IPS-18a (cell line): ENCODE results near the gene TSPO.

Source experiments
- H3K27ac ChIP-seq: one replicate; pipeline ENCODE4 v1.5.1; 2013; ENCODE audit warnings: low read length
- H3K27me3 ChIP-seq: one replicate; pipeline ENCODE4 v1.6.1; 2013; ENCODE audit warnings: mild to moderate bottlenecking, low read length; ENCODE audit not compliant: control insufficient read depth, insufficient read depth
- H3K36me3 ChIP-seq: one replicate; pipeline ENCODE4 v1.6.1; 2013; ENCODE audit warnings: low read depth, low read length; ENCODE audit not compliant: control insufficient read depth
- H3K4me1 ChIP-seq: one replicate; pipeline ENCODE4 v1.6.1; 2013; ENCODE audit warnings: low read depth, low read length; ENCODE audit not compliant: control insufficient read depth
- H3K4me3 ChIP-seq: one replicate; pipeline ENCODE4 v1.5.1; 2013; ENCODE audit warnings: low read length
- H3K9ac ChIP-seq: one replicate; pipeline ENCODE4 v1.6.1; 2013; ENCODE audit warnings: mild to moderate bottlenecking, low read length, moderate library complexity
- H3K9me3 ChIP-seq: one replicate; pipeline ENCODE4 v1.6.1; 2013; ENCODE audit warnings: low read depth, low read length; ENCODE audit not compliant: control insufficient read depth

TSPO gene

DNA sequence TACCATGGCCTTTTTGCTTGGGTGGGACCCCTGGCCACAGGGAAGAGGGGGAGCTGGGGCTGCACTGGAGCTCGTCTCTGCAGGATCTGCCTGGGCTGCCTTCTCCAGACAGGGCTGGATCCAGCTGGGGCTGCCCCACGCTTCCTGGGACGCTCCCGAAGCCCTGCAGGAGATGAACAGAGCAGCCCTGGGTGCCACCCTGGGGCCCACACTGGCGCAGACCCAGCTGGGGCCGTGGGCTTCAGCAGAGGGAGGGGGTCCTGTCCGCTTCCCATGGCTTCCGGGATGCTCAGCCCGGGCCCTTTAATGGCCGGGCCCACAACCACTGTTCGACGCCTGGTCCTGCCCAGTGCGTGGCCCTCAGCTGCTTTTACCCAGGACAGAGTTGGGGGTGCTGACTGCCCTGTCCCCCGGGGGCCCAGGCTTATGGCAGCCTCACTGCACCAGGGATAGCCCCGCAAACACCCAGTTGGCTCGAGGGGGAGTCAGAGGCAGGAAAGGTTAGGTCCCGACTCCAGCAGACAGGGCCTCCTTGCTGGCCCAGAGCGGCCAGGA lies 12.0 kb downstream of the TSPO start:
- Histone ChIP-seq H3K4me1 (no peaks in the 10 kb centered on the region), H3K9ac (no peak overlapping the region), H3K27ac (no peak overlapping the region), H3K4me3 (no peak overlapping the region), H3K9me3 (no peaks in the 10 kb centered on the region), H3K27me3 (no peaks in the 10 kb centered on the region), H3K36me3 (peaks cover 9% of the 10 kb centered on the region)

DNA sequence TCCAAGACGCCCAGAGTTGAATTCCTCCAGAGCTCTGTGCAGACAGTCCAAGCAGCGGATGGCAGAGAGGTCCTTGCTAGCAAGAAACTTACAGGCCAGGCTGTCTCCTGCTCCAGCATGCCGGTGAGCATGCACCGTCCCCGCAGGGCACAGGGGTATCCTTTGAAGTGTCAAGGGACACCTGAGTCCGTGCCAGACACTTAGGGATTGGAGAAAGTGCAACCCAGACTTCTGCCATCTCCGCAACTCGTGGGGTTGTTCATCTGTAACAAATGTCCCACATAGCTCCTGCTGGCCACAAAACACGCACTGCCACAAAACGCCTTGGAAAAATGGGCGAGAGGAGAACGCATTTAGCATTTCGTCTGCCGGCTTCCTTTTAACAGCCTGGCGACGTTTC lies 13.3 kb downstream of the TSPO start:
- H3K9ac ChIP-seq = no peak overlapping the region
- no peak overlapping the region for H3K4me3 ChIP-seq
- H3K36me3 ChIP-seq = peaks cover 11% of the 10 kb centered on the region
- no peaks in the 10 kb centered on the region for H3K4me1 ChIP-seq
- H3K27me3 ChIP-seq = no peaks in the 10 kb centered on the region
- H3K27ac ChIP-seq = no peak overlapping the region
- no peaks in the 10 kb centered on the region for H3K9me3 ChIP-seq

DNA sequence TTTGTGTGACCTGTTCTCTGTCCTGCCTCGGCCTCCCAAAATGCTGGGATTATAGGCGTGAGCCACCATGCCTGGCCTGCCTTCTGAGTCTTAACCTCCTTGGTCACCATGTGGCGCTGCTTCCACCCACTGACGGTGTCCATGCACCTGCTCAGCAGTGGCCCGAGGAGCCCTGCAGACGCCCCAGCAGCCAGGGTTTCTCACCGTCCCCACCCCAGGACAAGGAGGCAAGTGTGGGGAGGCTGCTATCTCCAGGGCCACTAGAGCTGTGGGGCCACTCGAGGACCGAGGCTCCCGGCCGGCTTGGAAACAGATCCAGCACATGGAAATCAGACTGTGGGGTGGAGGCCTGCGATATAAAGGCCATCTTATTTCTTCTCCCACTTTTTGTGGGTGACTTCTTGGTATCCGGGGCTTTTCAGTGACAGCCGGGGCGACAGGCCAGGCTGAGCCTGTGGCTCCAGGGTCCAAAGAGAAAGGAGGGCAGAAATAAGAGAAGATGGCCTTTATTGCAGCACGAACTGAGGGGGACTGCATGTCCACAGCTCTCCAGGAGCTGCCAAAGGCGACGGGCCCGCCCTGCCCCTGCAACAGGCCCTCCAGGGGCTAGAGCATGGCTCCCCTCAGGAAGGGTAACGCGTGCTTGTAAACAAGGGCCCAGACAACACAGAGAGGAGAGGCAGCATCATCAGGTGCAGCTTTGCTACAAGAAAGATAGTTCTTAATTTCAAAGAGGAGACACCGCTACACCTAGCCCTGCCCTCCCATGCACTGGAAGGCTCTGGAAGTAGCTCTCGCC lies 15.0 kb downstream of the TSPO start:
- Histone ChIP-seq H3K4me1 (no peaks in the 10 kb centered on the region), H3K9me3 (no peaks in the 10 kb centered on the region), H3K9ac (no peak overlapping the region), H3K27me3 (no peaks in the 10 kb centered on the region), H3K36me3 (peaks cover 26% of the 10 kb centered on the region), H3K27ac (no peak overlapping the region), H3K4me3 (no peak overlapping the region)

DNA sequence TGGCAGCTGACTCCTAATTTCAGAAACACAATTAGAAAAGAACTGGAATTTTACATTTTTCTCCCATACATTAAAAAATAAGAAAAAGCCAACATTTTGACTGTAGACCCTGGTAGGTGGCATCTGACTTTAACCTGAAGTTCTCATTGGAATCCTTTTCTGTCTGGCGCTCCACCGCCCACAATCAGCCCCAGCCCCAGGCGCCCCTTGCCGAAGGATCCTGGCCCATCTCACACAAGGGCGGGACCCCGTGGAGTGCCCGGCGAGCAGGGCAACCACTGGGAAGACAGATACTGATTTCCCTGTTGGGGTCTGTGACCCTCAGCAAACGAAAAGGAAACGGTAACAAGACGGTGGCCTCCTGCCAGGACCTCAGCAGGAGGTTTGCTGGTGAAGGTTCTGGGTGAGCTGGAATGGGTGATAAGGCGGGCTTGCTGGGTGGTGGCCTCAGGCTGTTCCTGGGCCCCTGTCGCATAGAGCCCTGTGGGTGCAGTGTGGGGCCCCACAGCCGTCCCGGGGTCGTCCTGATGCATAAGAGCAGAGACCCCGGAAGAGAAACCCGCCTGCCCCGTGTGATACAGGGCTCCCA lies 15.7 kb downstream of the TSPO start:
- no peak overlapping the region for H3K4me3 ChIP-seq
- H3K36me3 ChIP-seq = peaks cover 34% of the 10 kb centered on the region
- no peak overlapping the region for H3K9ac ChIP-seq
- H3K9me3 ChIP-seq = no peaks in the 10 kb centered on the region
- no peak overlapping the region for H3K27ac ChIP-seq
- no peaks in the 10 kb centered on the region for H3K4me1 ChIP-seq
- no peaks in the 10 kb centered on the region for H3K27me3 ChIP-seq

DNA sequence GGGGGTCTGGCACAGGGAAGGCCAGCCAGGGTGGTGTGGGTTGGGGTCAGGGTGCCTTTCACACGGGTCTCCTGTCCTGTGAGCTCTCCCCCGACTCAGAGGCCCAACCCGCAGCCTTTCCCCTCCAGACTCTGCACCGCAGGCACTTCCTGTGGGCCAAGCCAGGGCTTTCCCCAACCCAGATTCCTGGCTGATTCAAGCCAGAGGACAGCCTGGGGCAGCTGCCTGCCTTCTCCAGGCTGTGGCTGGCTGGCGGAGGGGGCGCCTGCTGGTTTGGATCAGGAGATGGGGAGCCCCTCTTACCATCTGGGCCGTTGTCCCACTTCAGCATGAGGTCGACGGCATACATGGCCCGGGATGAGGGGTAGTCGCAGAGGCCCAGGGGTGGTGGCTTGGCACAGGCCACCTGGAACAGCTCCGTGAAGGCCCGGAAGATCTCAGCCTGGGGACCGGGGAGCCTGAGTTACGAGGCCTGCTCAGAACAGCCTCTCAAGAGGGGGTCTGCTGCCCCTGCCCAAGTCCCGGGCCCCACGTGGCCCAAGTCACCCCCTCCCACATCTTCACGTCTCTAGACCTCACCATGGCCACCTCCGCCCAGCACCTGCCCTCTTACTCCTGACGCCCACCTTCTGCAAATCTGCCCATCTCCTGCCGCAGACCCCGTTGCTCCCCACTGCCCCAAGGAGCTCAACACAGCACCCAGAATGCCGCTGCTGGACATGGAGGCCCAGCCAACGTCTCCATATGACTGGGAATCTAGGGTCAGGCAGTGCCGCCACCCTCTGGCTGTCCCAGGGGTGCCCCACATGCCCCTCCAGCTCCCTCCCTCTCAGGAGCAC lies 17.3 kb downstream of the TSPO start:
- no peak overlapping the region for H3K27ac ChIP-seq
- H3K9me3 ChIP-seq = no peaks in the 10 kb centered on the region
- no peak overlapping the region for H3K9ac ChIP-seq
- H3K27me3 ChIP-seq = no peaks in the 10 kb centered on the region
- peaks cover 48% of the 10 kb centered on the region for H3K36me3 ChIP-seq
- H3K4me1 ChIP-seq = no peaks in the 10 kb centered on the region
- H3K4me3 ChIP-seq = no peak overlapping the region

DNA sequence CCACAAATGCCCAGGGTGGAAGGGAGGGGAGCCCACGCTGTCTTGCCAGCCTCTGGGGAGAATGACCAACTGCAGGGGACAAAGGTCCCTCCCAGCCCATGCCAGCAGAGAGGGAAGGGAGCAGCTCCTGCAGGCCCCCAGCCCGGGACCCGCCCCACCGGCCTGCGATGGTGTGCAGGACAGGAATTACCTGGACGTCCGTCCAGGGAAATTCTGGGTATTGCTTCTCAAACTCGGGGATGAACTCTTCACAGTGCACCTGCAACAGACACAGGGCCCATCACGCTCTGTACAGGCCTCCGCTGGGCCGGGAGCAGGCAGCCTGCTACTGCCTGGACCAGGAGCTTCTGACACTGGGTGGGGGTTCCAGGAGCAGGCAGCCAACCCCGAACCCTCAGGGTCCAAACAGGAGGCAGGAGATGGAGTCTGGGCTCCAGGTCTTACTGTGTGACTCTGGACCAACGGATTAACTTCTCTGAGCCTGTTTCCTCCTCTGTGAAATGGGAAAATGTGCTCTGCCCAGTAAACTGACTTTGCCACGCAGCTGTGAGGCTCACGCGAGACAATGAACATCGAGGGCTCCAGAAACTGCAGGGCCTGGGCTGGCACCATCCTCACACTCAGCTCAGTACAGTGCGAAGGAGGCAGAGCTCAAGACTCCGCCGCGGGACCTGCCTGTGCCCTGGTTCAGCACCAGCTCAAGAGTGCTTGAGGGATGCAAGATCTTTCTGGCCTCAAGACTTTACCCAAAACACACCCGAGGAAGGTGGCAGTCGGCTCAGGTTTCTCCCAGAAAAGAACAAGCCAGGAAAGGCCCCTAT lies 18.2 kb downstream of the TSPO start:
- no peak overlapping the region for H3K27ac ChIP-seq
- no peaks in the 10 kb centered on the region for H3K27me3 ChIP-seq
- H3K4me1 ChIP-seq = no peaks in the 10 kb centered on the region
- H3K4me3 ChIP-seq = no peak overlapping the region
- H3K9ac ChIP-seq = no peak overlapping the region
- H3K9me3 ChIP-seq = no peaks in the 10 kb centered on the region
- peaks cover 56% of the 10 kb centered on the region for H3K36me3 ChIP-seq

DNA sequence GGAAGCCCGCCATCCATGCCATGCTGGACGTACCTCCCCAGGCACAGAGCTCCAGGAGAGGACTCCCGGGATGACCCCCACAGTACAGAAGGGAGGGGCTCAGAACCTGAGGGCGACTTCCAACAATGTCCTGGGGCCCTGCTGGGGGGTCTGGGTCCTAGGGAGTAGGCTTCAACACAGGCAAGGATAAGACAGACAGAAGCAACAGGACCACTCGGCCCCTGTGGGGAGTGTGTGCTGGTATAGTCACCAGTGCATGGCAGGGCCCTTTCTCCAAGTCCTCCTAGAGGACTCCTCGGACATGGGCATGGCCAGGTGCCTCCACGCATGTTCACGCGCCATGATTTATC lies 18.7 kb downstream of the TSPO start:
- no peak overlapping the region for H3K9ac ChIP-seq
- no peaks in the 10 kb centered on the region for H3K9me3 ChIP-seq
- no peaks in the 10 kb centered on the region for H3K27me3 ChIP-seq
- H3K27ac ChIP-seq = no peak overlapping the region
- H3K4me3 ChIP-seq = no peak overlapping the region
- H3K36me3 ChIP-seq = peaks cover 62% of the 10 kb centered on the region
- H3K4me1 ChIP-seq = no peaks in the 10 kb centered on the region

DNA sequence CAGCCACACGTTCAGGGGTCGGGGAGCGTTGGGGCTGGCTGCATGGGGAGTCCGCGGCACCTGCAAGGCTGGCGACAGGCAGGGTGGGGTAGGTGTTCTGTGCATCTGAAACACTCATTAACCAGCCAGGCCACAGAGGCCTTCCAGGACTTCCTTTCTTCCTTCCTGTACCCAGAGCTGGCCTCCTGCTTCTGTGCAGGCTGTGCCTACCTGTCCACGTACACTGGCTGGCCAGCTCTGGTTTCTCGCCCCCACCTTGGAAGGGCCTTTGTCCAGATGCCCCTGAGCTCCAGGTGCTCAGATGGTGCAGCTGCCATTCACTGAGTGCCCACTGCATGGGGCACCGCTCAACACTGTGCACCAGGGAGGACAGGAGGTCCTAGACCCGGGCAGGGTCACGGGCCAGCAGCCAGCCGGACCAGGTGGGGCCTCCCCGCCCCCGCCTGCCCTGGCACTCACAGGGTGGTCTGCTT lies 19.7 kb downstream of the TSPO start:
- H3K4me3 ChIP-seq = no peak overlapping the region
- no peak overlapping the region for H3K27ac ChIP-seq
- H3K9ac ChIP-seq = no peak overlapping the region
- H3K27me3 ChIP-seq = no peaks in the 10 kb centered on the region
- H3K36me3 ChIP-seq = peaks cover 66% of the 10 kb centered on the region
- no peaks in the 10 kb centered on the region for H3K4me1 ChIP-seq
- no peaks in the 10 kb centered on the region for H3K9me3 ChIP-seq

DNA sequence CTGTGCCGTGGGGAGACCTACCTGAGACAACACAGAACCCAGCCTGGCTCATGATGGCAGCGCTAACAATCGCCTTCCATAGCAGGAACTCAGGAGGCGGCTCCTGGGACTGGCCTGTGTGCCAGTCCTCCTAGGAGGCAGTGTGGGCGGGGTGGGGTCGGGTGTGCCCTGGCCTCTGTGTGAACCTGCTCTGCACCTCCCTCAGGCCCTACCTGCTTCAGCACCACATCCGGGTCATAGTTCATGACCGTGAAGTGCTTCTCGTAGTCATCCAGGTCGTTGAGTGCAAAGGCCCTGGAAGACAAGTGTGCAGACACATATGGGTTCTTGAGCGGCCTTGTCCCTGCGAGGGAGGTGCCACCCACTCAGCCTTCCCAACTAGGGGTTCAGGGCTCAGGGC lies 20.2 kb downstream of the TSPO start:
- no peak overlapping the region for H3K9ac ChIP-seq
- H3K27me3 ChIP-seq = no peaks in the 10 kb centered on the region
- no peaks in the 10 kb centered on the region for H3K9me3 ChIP-seq
- peaks cover 67% of the 10 kb centered on the region for H3K36me3 ChIP-seq
- no peaks in the 10 kb centered on the region for H3K4me1 ChIP-seq
- H3K4me3 ChIP-seq = no peak overlapping the region
- no peak overlapping the region for H3K27ac ChIP-seq

DNA sequence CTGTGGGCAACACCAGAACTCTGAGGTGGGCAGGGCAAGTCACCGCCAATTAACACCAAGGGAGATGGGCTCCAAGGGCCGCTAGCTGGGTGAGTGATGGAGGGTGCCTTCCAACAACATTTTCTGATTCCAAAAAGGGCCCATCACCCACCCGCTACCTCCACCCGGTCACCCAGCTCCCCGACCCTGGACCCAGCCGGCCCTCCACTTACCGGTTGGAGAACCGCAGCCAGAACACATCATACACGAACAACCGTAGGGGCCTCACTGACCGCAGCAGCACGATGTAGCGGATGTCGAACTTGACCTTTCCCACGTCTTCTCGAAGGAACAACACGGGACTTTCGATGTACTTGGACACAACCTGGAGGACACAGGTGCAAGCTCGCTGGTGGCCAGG lies 20.8 kb downstream of the TSPO start:
- Histone ChIP-seq H3K4me1 (no peaks in the 10 kb centered on the region), H3K9ac (no peak overlapping the region), H3K27ac (no peak overlapping the region), H3K4me3 (no peak overlapping the region), H3K9me3 (no peaks in the 10 kb centered on the region), H3K36me3 (peaks cover 67% of the 10 kb centered on the region), H3K27me3 (no peaks in the 10 kb centered on the region)

DNA sequence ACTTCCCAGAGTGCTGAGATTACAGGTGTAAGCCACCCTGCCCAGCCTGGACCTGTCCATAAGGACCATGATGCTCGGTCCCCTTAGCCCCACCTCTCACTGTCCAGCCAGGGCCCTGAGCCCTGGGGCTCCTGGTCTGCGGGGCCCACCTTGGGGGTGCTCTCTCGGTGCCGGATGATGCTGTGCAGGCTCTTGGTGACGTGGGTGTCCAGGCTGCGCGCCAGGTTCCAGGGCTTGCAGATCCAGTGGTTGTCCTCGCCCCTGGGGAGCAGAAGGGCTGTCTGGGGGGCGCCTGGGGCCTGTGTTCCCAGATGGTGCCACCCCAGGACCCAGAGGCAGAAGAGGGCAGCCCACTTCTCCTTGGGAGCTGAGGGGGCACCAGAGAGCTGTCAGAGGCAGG lies 22.2 kb downstream of the TSPO start:
- H3K9me3 ChIP-seq = no peaks in the 10 kb centered on the region
- H3K9ac ChIP-seq = no peak overlapping the region
- no peaks in the 10 kb centered on the region for H3K4me1 ChIP-seq
- H3K27ac ChIP-seq = no peak overlapping the region
- no peaks in the 10 kb centered on the region for H3K27me3 ChIP-seq
- H3K36me3 ChIP-seq = peaks cover 64% of the 10 kb centered on the region
- no peak overlapping the region for H3K4me3 ChIP-seq
